ENCODE results near the gene ANKS1A. TPM values are rescaled to one million over a fixed set of nuclear protein-coding genes. Genes with fewer than 3 reads are reported as not detected.

ANKS1A gene
- total and polyA plus RNA-seq, 2 experiments from 2014 or later = 12.1 to 31.9 TPM

DNA sequence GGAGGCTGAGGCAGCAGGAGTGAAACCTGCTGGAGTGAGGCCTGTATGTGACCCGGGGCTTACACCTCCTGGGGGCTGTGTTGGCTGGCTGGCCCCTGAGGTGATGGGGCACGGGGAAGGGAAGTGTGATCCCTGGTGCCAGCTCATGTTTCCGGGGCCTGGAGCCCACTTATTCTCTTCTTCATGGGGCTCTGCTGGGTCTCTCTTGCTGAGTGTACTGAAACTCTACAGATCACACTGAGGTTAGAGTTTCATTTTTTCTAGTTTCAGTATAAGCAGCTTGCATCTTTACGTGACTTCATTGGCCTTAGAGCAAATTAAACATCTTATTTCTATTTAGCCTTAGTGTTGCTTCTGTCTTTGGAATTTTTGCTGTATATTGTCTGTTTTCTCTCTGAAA, 96.2 kb downstream of the ANKS1A start:
- no peak for DNase-seq (ENCODE audit: low spot score)
- peaks cover 7% of the 10 kb centered on the region; the same call in 1 of the 2 replicates for H3K4me1 ChIP-seq (ENCODE audit: insufficient read depth)
- H3K9me2 ChIP-seq (ENCODE audit: insufficient read depth) = no peaks in the 10 kb centered on the region
- no peak overlapping the region for H3K4me3 Mint-ChIP-seq
- no peaks in the 10 kb centered on the region for H3K79me2 ChIP-seq (replicated peaks; ENCODE audit: insufficient read depth)
- H3K4me1 Mint-ChIP-seq = peaks cover 7% of the 10 kb centered on the region
- TF ChIP-seq REST (IDR thresholded peaks at IDR 0.05; ENCODE audit: unreplicated experiment) (no peak), NANOG (IDR thresholded peaks at IDR 0.05; ENCODE audit: borderline replicate concordance) (no peak), JUNB (IDR thresholded peaks at IDR 0.05; ENCODE audit: unreplicated experiment) (no peak), STAT1 (IDR thresholded peaks at IDR 0.05; ENCODE audit: unreplicated experiment) (no peak), ETS1 (IDR thresholded peaks at IDR 0.05) (no peak)
- H3K9me3 Mint-ChIP-seq = no peaks in the 10 kb centered on the region
- H2AFZ ChIP-seq = no peak overlapping the region
- H3K36me3 ChIP-seq (ENCODE audit: insufficient read depth) = peaks cover 6% of the 10 kb centered on the region; the same call in 1 of the 2 replicates
- no peaks in the 10 kb centered on the region for H3K27me3 ChIP-seq (ENCODE audit: insufficient read depth)
- no peaks in the 10 kb centered on the region for H3K27me3 Mint-ChIP-seq (ENCODE audit: insufficient read depth, low read depth, poor library complexity)
- peaks cover 7% of the 10 kb centered on the region; the same call in 1 of the 2 replicates for H3F3A ChIP-seq (replicated peaks; ENCODE audit: low read depth)
- no peak overlapping the region for H3K27ac Mint-ChIP-seq
- H3K4me2 ChIP-seq = no peak overlapping the region
- peaks cover 43% of the 10 kb centered on the region; the same call in 2 of the 3 replicates for H3K36me3 Mint-ChIP-seq (ENCODE audit: low read depth)
- H3K27ac ChIP-seq (ENCODE audit: low read depth) = no peak overlapping the region
- no peak for ATAC-seq
- no peak overlapping the region for H3K4me3 ChIP-seq
- peaks cover 4% of the 10 kb centered on the region; the same call in 1 of the 2 replicates for H4K20me1 ChIP-seq (replicated peaks; ENCODE audit: insufficient read depth)

DNA sequence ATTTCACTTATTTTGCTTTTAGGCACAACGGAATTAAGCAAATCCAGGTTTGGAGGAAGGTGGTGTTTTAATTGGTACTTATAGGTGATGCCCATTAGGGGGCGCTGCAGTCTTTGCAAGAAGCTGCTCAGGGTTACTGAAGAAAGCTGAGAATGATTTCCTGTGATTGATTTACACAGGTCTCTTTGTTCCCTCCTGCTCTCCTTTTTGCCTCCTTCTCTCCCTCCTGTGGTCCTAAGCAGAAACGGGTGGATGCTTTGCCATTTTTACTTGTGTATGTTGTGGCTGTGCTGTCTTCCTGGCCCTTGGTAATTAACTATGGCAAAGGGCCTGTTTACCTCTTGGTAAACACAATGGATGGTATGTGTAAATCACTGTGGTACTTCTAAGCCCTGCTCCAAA, 97.8 kb downstream of the ANKS1A start:
- H3K27ac Mint-ChIP-seq = 0 out of 2 replicates have a peak overlapping the region, but pooled peaks have one; percentile 12
- H3K36me3 ChIP-seq (ENCODE audit: insufficient read depth) = peaks cover 6% of the 10 kb centered on the region; the same call in 1 of the 2 replicates
- H3K4me1 ChIP-seq (ENCODE audit: insufficient read depth) = peaks cover 7% of the 10 kb centered on the region; the same call in 1 of the 2 replicates

More for the DNA sequence above, 97.8 kb downstream of the ANKS1A start:
- TF ChIP-seq JUNB (IDR thresholded peaks at IDR 0.05; ENCODE audit: unreplicated experiment) (no peak), ETS1 (IDR thresholded peaks at IDR 0.05) (no peak), STAT1 (IDR thresholded peaks at IDR 0.05; ENCODE audit: unreplicated experiment) (no peak)
- TF ChIP-seq, protein P1, sequence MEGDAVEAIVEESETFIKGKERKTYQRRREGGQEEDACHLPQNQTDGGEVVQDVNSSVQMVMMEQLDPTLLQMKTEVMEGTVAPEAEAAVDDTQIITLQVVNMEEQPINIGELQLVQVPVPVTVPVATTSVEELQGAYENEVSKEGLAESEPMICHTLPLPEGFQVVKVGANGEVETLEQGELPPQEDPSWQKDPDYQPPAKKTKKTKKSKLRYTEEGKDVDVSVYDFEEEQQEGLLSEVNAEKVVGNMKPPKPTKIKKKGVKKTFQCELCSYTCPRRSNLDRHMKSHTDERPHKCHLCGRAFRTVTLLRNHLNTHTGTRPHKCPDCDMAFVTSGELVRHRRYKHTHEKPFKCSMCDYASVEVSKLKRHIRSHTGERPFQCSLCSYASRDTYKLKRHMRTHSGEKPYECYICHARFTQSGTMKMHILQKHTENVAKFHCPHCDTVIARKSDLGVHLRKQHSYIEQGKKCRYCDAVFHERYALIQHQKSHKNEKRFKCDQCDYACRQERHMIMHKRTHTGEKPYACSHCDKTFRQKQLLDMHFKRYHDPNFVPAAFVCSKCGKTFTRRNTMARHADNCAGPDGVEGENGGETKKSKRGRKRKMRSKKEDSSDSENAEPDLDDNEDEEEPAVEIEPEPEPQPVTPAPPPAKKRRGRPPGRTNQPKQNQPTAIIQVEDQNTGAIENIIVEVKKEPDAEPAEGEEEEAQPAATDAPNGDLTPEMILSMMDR (conservative IDR thresholded peaks at IDR 0.05; ENCODE audit: low read depth in 2 of 2) = peak; percentile 89
- Mint-ChIP-seq H3K4me1 (peaks cover 9% of the 10 kb centered on the region), H3K36me3 (ENCODE audit: low read depth) (peaks cover 47% of the 10 kb centered on the region), H3K27me3 (ENCODE audit: insufficient read depth, low read depth, poor library complexity) (no peaks in the 10 kb centered on the region), H3K4me3 (no peak overlapping the region), H3K9me3 (no peaks in the 10 kb centered on the region)
- no peak overlapping the region for H2AFZ ChIP-seq
- H3K79me2 ChIP-seq (replicated peaks; ENCODE audit: insufficient read depth) = no peaks in the 10 kb centered on the region
- ATAC-seq = peak; percentile 99
- H3K27ac ChIP-seq (ENCODE audit: low read depth) = peak overlapping the region; percentile 51; the same call in 1 of the 2 replicates
- peak overlapping the region; percentile 17; the same call in 1 of the 2 replicates for H3K4me2 ChIP-seq
- no peaks in the 10 kb centered on the region for H3K9me2 ChIP-seq (ENCODE audit: insufficient read depth)
- H3K4me3 ChIP-seq = no peak overlapping the region
- DNase-seq (ENCODE audit: low spot score) = peak; percentile 98
- no peaks in the 10 kb centered on the region; the same call in none of the 2 replicates for H4K20me1 ChIP-seq (replicated peaks; ENCODE audit: insufficient read depth)
- H3F3A ChIP-seq (replicated peaks; ENCODE audit: low read depth) = peaks cover 7% of the 10 kb centered on the region; the same call in 1 of the 2 replicates
- H3K27me3 ChIP-seq (ENCODE audit: insufficient read depth) = no peaks in the 10 kb centered on the region

All from GM23338 (cell line).